Hematopoietic multipotent progenitor cell treated with erythropoietin and hydrocortisone succinate and interleukin-3 and kit ligand, for 15 days (in vitro differentiated cells): ENCODE results near the gene ADGRL3.
"Not testable (repeated sequence)": the region's sequence is repeated elsewhere in the genome, so short reads cannot be mapped to it uniquely, and the experiment has no call there.

Source experiments
- DNase-seq: peaks from one replicate; pipeline ENCODE4 v3.0.0-alpha.2; 2015; ENCODE audit warnings: low spot score

The ADGRL3 gene

GRCh38 chr4:61205066-61205465, 4.9 kb downstream of the ADGRL3 start:
- DNase-seq, result no peak

GRCh38 chr4:61207156-61207555, 7.0 kb downstream of the ADGRL3 start:
- DNase-seq, result not testable (repeated sequence)

- no peak for DNase-seq
Measured at GRCh38 chr4:61210186-61210939, 10.2 kb downstream of the ADGRL3 start.

- no peak for DNase-seq
Measured at GRCh38 chr4:61211781-61212180, 11.7 kb downstream of the ADGRL3 start.

GRCh38 chr4:61212788-61213187, 12.7 kb downstream of the ADGRL3 start:
- DNase-seq, result no peak

- no peak for DNase-seq
Measured at GRCh38 chr4:61214680-61215079, 14.6 kb downstream of the ADGRL3 start.

- DNase-seq, result no peak
Measured at GRCh38 chr4:61217222-61217621, 17.1 kb downstream of the ADGRL3 start.

GRCh38 chr4:61220556-61220955, 20.4 kb downstream of the ADGRL3 start:
- no peak for DNase-seq

GRCh38 chr4:61223385-61223784, 23.3 kb downstream of the ADGRL3 start:
- DNase-seq, result no peak

- no peak for DNase-seq
Measured at GRCh38 chr4:61224573-61224972, 24.4 kb downstream of the ADGRL3 start.

GRCh38 chr4:61225656-61226055, 25.5 kb downstream of the ADGRL3 start:
- DNase-seq, result no peak

- DNase-seq, result no peak
Measured at GRCh38 chr4:61231421-61231820, 31.3 kb downstream of the ADGRL3 start.

- DNase-seq, result no peak
Measured at GRCh38 chr4:61239250-61239649, 39.1 kb downstream of the ADGRL3 start.

GRCh38 chr4:61243962-61244361, 43.8 kb downstream of the ADGRL3 start:
- no peak for DNase-seq

- DNase-seq, result no peak
Measured at GRCh38 chr4:61245069-61245714, 45.1 kb downstream of the ADGRL3 start.

GRCh38 chr4:61246034-61246433, 45.9 kb downstream of the ADGRL3 start:
- DNase-seq, result no peak

- DNase-seq, result no peak
Measured at GRCh38 chr4:61248705-61249104, 48.6 kb downstream of the ADGRL3 start.

GRCh38 chr4:61251129-61251528, 51.0 kb downstream of the ADGRL3 start:
- no peak for DNase-seq

- DNase-seq, result no peak
Measured at GRCh38 chr4:61254406-61254805, 54.3 kb downstream of the ADGRL3 start.

- no peak for DNase-seq
Measured at GRCh38 chr4:61273233-61273632, 73.1 kb downstream of the ADGRL3 start.

- no peak for DNase-seq
Measured at GRCh38 chr4:61274286-61274685, 74.2 kb downstream of the ADGRL3 start.

- DNase-seq, result no peak
Measured at GRCh38 chr4:61275241-61275640, 75.1 kb downstream of the ADGRL3 start.

- no peak for DNase-seq
Measured at GRCh38 chr4:61276029-61276428, 75.9 kb downstream of the ADGRL3 start.
